Liver (tissue), 9 donors: ENCODE results near the gene PRLHR. TPM values are rescaled to one million over a fixed set of nuclear protein-coding genes. Genes with fewer than 3 reads are reported as not detected.

ENCODE experiments used
- DNase-seq: peaks from one replicate; pipeline ENCODE4 v3.0.0-alpha.2; 2017; ENCODE audit warnings: low spot score
- H3K27ac ChIP-seq, 2 donors: one replicate each; pipeline ENCODE4 v1.7.0; 2013; ENCODE audit warnings: inconsistent platforms in 2 of 2, low read length in 2 of 2, control low read depth in 1 of 2, low read depth in 1 of 2, mild to moderate bottlenecking in 1 of 2
- H3K27me3 ChIP-seq, 4 donors: one replicate each; pipeline versions ENCODE4 v1.6.1 to v1.7.0; 2013; ENCODE audit warnings: low read length in 3 of 4, inconsistent platforms in 1 of 4, mild to moderate bottlenecking in 1 of 4, moderate library complexity in 1 of 4; ENCODE audit not compliant: control insufficient read depth in 4 of 4, insufficient read depth in 4 of 4
- H3K36me3 ChIP-seq, 4 donors: one replicate each; pipeline versions ENCODE4 v1.6.1 to v1.7.0; 2013; ENCODE audit warnings: low read length in 3 of 4, mild to moderate bottlenecking in 3 of 4, low read depth in 1 of 4, moderate library complexity in 1 of 4; ENCODE audit not compliant: control insufficient read depth in 4 of 4, insufficient read depth in 3 of 4
- H3K4me1 ChIP-seq, 4 donors: one replicate each; pipeline versions ENCODE4 v1.6.1 to v1.7.0; 2013; ENCODE audit warnings: low read length in 3 of 4, mild to moderate bottlenecking in 3 of 4, moderate library complexity in 1 of 4; ENCODE audit not compliant: control insufficient read depth in 4 of 4, insufficient read depth in 4 of 4
- H3K4me3 ChIP-seq, 3 donors: one replicate each; pipeline versions ENCODE4 v1.6.1 to v1.7.0; 2013; ENCODE audit warnings: low read length in 3 of 3, control low read depth in 1 of 3, low read depth in 1 of 3, mild to moderate bottlenecking in 1 of 3
- H3K9ac ChIP-seq, 2 donors: one replicate each; pipeline ENCODE4 v1.7.0; 2013; ENCODE audit warnings: low read length in 2 of 2, mild to moderate bottlenecking in 2 of 2, moderate library complexity in 2 of 2, control low read depth in 1 of 2, low read depth in 1 of 2
- H3K9me3 ChIP-seq, 4 donors: one replicate each; pipeline versions ENCODE4 v1.6.1 to v1.7.0; 2013; ENCODE audit warnings: low read length in 3 of 4; ENCODE audit not compliant: control insufficient read depth in 4 of 4
- EGR1 ChIP-seq, 2 donors: IDR thresholded peaks; 2 replicates each; pipeline ENCODE4 v1.6.1; 2016 to 2018; ENCODE audit warnings: antibody characterized with exemption in 2 of 2, low read depth in 2 of 2
- FOXA1 ChIP-seq: IDR thresholded peaks from 2 replicates; pipeline ENCODE4 v1.6.1; 2016; ENCODE audit warnings: antibody characterized with exemption
- FOXA2 ChIP-seq: IDR thresholded peaks from 2 replicates; pipeline ENCODE4 v1.6.1; 2016; ENCODE audit warnings: antibody characterized with exemption
- GABPA ChIP-seq, 2 donors: IDR thresholded peaks in 1 of 2; conservative IDR thresholded peaks in 1 of 2; 2 replicates each; pipeline ENCODE4 v1.6.1; 2016; ENCODE audit warnings: antibody characterized with exemption in 2 of 2, mild to moderate bottlenecking in 1 of 2, moderate library complexity in 1 of 2
- HNF4A ChIP-seq, 2 donors: conservative IDR thresholded peaks; 2 replicates each; pipeline ENCODE4 v1.6.1; 2016; ENCODE audit warnings: antibody characterized with exemption in 2 of 2, mild to moderate bottlenecking in 2 of 2
- HNF4G ChIP-seq: IDR thresholded peaks from 2 replicates; pipeline ENCODE4 v1.6.1; 2016; ENCODE audit warnings: antibody characterized with exemption
- NR2F2 ChIP-seq: IDR thresholded peaks from 2 replicates; pipeline ENCODE4 v1.6.1; 2016; ENCODE audit warnings: antibody characterized with exemption
- RAD21 ChIP-seq, 2 donors: IDR thresholded peaks; 2 replicates each; pipeline ENCODE4 v1.6.1; 2016; ENCODE audit warnings: antibody characterized with exemption in 2 of 2, mild to moderate bottlenecking in 2 of 2
- RXRA ChIP-seq, 2 donors: IDR thresholded peaks; 2 replicates each; pipeline ENCODE4 v1.6.1; 2017 to 2018; ENCODE audit warnings: antibody characterized with exemption in 2 of 2, mild to moderate bottlenecking in 1 of 2
- SP1 ChIP-seq: IDR thresholded peaks from 2 replicates; pipeline ENCODE4 v1.6.1; 2018; ENCODE audit warnings: antibody characterized with exemption, mild to moderate bottlenecking
- TAF1 ChIP-seq: conservative IDR thresholded peaks from 2 replicates; pipeline ENCODE4 v1.6.1; 2016; ENCODE audit warnings: antibody characterized with exemption, mild to moderate bottlenecking
- YY1 ChIP-seq: IDR thresholded peaks from 2 replicates; pipeline ENCODE4 v1.6.1; 2016; ENCODE audit warnings: antibody characterized with exemption, mild to moderate bottlenecking
- WGBS: extraction: QIAGEN DNeasy Blood & Tissue Kit; methylation state at CpG from one replicate; pipeline ENCODE4 v1.1.7; 2013; 5-methylcytosine and 5-hydroxymethylcytosine counted together
- polyA plus RNA-seq, 2 donors: library from polyadenylated mRNA; stranded (reverse) in 1 of 2; unstranded in 1 of 2; fragments of 200-250 nt in 1 of 2; fragments of >200 nt in 1 of 2; fragmentation: Nextera tagmentation in 1 of 2; extraction: Ambion mirVana in 1 of 2; gene quantifications; one replicate each; pipeline versions ENCODE4 v1.2.1 to v1.2.3, GENCODE V29; 2013 to 2015
- total RNA-seq, 2 donors: library from RNA; depleted of rRNA; stranded (reverse); fragments of >200 nt; gene quantifications; one replicate each; pipeline ENCODE4 v1.2.3, GENCODE V29; 2014
- TF ChIP-seq, protein P1 (sequence below): IDR thresholded peaks from 2 replicates; pipeline ENCODE4 v1.6.1; 2016; ENCODE audit warnings: antibody characterized with exemption, mild to moderate bottlenecking
- TF ChIP-seq, protein P2 (sequence below): IDR thresholded peaks from 2 replicates; pipeline ENCODE4 v1.6.1; 2016; ENCODE audit warnings: antibody characterized with exemption
- TF ChIP-seq, protein P3 (sequence below): fragments of 150-350 bp; IDR thresholded peaks from 2 replicates; pipeline ENCODE4 v1.5.1; 2017; ENCODE audit warnings: improper control_type of control experiment, low read depth, low read length; ENCODE audit not compliant: missing input control
- TF ChIP-seq, protein P4 (sequence below): IDR thresholded peaks from 2 replicates; pipeline ENCODE4 v1.6.1; 2016; ENCODE audit warnings: antibody characterized with exemption
- TF ChIP-seq, protein P5 (sequence below): IDR thresholded peaks from 2 replicates; pipeline ENCODE4 v1.6.1; 2016; ENCODE audit warnings: antibody characterized with exemption
- donor health status: healthy.
- donor health status: healthy.
- donor health status: healthy.
- donor health status: healthy.
- donor health status: healthy.

PRLHR gene
- total and polyA plus RNA-seq, 4 donors = under 0.01 to 0.08 TPM; not detected in 2

DNA sequence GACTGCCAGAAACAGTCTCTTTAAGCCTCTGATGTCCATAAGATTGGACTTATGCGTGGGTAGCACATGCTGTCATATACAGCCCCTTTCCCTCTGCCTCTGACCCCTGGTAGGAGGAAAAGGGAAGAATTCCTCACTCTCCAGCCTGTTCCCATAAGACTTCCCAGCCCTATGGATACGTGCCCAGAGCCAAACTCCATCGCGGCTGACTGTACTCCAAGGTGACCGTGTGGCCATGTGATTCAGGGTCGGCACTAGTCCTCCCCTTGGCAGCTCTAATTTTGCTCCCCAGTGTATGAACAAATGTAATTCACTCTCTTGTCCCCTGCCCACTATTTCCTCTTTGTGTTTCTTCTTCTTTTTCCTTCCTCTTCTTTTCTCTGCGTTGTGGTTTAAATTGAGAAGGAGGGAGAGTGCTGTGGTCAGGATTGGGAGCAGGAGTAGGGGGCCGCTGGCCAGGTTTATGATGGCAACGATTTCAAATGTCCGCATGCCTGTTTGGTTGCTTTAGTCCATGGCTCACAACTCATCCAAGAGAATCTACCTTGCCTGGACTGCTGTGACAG lies 43.8 kb downstream of the PRLHR start:
- no peak overlapping the region for H3K4me3 ChIP-seq

DNA sequence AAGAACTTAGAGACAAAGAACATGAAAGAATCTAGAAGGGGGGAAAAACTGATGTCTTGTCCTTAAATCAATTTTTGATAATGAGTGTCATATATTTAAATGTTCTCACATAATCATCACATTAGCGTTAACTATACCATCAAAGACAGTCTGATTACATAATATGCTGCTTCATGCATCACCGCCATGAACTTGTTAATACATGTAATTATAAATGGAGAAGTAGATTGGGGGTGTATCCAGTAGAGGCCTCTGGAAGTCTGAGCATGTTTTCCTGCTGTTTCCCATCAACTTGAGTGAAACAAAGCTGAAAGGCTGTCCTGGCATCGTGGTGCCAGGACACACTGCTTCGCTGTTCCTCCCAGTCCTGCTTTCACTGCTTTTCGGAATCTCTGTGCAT lies 48.2 kb downstream of the PRLHR start:
- WGBS = 90% methylated on average over 5 of the region's 5 CpGs
- H3K27ac ChIP-seq = no peak overlapping the region
- H3K27me3 ChIP-seq = peaks cover 0 to 8% (median 2%) of the 10 kb centered on the region in 4 donors
- H3K4me3 ChIP-seq = no peak overlapping the region
- no peak overlapping the region for H3K9ac ChIP-seq
- TF ChIP-seq RAD21 (IDR thresholded peaks at IDR 0.05) (no peak), RXRA (IDR thresholded peaks at IDR 0.05) (no peak), SP1 (no peak), EGR1 (IDR thresholded peaks at IDR 0.05; ENCODE audit: low read depth in 2 of 2) (no peak), TAF1 (no peak), YY1 (no peak), FOXA2 (no peak), GABPA (IDR thresholded peaks at IDR 0.05 in 1 of 2, conservative IDR thresholded peaks at IDR 0.05 in 1 of 2) (no peak), NR2F2 (no peak), HNF4G (no peak), HNF4A (conservative IDR thresholded peaks at IDR 0.05) (no peak)
- TF ChIP-seq, protein P1, sequence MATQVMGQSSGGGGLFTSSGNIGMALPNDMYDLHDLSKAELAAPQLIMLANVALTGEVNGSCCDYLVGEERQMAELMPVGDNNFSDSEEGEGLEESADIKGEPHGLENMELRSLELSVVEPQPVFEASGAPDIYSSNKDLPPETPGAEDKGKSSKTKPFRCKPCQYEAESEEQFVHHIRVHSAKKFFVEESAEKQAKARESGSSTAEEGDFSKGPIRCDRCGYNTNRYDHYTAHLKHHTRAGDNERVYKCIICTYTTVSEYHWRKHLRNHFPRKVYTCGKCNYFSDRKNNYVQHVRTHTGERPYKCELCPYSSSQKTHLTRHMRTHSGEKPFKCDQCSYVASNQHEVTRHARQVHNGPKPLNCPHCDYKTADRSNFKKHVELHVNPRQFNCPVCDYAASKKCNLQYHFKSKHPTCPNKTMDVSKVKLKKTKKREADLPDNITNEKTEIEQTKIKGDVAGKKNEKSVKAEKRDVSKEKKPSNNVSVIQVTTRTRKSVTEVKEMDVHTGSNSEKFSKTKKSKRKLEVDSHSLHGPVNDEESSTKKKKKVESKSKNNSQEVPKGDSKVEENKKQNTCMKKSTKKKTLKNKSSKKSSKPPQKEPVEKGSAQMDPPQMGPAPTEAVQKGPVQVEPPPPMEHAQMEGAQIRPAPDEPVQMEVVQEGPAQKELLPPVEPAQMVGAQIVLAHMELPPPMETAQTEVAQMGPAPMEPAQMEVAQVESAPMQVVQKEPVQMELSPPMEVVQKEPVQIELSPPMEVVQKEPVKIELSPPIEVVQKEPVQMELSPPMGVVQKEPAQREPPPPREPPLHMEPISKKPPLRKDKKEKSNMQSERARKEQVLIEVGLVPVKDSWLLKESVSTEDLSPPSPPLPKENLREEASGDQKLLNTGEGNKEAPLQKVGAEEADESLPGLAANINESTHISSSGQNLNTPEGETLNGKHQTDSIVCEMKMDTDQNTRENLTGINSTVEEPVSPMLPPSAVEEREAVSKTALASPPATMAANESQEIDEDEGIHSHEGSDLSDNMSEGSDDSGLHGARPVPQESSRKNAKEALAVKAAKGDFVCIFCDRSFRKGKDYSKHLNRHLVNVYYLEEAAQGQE = no peak
- TF ChIP-seq, protein P2, sequence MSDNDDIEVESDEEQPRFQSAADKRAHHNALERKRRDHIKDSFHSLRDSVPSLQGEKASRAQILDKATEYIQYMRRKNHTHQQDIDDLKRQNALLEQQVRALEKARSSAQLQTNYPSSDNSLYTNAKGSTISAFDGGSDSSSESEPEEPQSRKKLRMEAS = no peak
- TF ChIP-seq, protein P3, sequence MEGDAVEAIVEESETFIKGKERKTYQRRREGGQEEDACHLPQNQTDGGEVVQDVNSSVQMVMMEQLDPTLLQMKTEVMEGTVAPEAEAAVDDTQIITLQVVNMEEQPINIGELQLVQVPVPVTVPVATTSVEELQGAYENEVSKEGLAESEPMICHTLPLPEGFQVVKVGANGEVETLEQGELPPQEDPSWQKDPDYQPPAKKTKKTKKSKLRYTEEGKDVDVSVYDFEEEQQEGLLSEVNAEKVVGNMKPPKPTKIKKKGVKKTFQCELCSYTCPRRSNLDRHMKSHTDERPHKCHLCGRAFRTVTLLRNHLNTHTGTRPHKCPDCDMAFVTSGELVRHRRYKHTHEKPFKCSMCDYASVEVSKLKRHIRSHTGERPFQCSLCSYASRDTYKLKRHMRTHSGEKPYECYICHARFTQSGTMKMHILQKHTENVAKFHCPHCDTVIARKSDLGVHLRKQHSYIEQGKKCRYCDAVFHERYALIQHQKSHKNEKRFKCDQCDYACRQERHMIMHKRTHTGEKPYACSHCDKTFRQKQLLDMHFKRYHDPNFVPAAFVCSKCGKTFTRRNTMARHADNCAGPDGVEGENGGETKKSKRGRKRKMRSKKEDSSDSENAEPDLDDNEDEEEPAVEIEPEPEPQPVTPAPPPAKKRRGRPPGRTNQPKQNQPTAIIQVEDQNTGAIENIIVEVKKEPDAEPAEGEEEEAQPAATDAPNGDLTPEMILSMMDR = no peak
- TF ChIP-seq, protein P4, sequence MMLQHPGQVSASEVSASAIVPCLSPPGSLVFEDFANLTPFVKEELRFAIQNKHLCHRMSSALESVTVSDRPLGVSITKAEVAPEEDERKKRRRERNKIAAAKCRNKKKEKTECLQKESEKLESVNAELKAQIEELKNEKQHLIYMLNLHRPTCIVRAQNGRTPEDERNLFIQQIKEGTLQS = no peak
- TF ChIP-seq, protein P5, sequence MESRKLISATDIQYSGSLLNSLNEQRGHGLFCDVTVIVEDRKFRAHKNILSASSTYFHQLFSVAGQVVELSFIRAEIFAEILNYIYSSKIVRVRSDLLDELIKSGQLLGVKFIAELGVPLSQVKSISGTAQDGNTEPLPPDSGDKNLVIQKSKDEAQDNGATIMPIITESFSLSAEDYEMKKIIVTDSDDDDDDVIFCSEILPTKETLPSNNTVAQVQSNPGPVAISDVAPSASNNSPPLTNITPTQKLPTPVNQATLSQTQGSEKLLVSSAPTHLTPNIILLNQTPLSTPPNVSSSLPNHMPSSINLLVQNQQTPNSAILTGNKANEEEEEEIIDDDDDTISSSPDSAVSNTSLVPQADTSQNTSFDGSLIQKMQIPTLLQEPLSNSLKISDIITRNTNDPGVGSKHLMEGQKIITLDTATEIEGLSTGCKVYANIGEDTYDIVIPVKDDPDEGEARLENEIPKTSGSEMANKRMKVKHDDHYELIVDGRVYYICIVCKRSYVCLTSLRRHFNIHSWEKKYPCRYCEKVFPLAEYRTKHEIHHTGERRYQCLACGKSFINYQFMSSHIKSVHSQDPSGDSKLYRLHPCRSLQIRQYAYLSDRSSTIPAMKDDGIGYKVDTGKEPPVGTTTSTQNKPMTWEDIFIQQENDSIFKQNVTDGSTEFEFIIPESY = no peak
- no peaks in the 10 kb centered on the region for H3K9me3 ChIP-seq
- no peaks in the 10 kb centered on the region for H3K36me3 ChIP-seq
- no peak for DNase-seq
- no peaks in the 10 kb centered on the region for H3K4me1 ChIP-seq

More for the DNA sequence above, 43.8 kb downstream of the PRLHR start:
- Histone ChIP-seq H3K9me3 (no peaks in the 10 kb centered on the region), H3K9ac (no peak overlapping the region), H3K27ac (no peak overlapping the region), H3K27me3 (peaks cover 0 to 2% (median 0%) of the 10 kb centered on the region in 4 donors), H3K36me3 (no peaks in the 10 kb centered on the region), H3K4me1 (no peaks in the 10 kb centered on the region)
- WGBS = 55% methylated on average over 10 of the region's 10 CpGs
- TF ChIP-seq YY1 = no peak
- no peak for TF ChIP-seq HNF4G
- TF ChIP-seq, protein P3 = no peak
- no peak for TF ChIP-seq HNF4A (conservative IDR thresholded peaks at IDR 0.05)
- TF ChIP-seq FOXA1 = no peak
- TF ChIP-seq GABPA (IDR thresholded peaks at IDR 0.05 in 1 of 2, conservative IDR thresholded peaks at IDR 0.05 in 1 of 2) = no peak
- no peak for DNase-seq
